ENCODE measurements around the gene BICC1.

BICC1 gene

DNA sequence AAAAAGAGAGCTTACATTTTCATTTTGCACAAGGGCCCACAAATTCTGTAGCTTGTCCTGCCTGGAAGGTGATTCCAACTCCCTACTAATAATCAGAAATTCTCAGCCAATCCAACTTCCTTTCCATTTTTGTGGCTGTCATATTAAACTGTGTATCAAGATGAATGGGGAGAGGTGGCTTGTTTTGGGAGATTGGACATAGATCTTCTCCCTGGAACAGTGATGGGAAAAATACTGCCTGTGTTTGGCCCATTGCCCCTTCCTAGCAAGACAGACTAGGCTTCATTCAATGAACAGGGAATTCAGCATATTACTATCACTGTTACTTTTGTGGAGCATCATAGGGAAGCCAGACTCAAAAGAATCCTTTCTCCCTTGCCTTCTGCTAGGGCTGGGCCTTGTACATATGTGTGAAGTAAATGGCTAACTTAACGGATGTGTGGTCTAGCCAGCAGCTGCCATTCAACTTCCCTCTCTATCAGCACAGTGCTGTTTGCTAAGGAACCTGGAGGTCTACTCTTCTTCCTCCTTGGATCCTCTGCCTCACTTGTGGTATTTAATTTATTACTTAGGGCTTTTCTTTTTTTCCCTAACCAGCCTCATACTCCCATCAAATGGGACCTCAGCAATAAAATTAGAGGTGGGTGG, 326.0 kb downstream of the BICC1 start:
- no peaks in the 10 kb centered on the region for H3K27me3 ChIP-seq (ENCODE audit: low read depth, low read length)
- H3K4me1 ChIP-seq (ENCODE audit: control insufficient read depth in 1 of 2, insufficient read depth in 2 of 2, low read length in 2 of 2), result no peaks in the 10 kb centered on the region
- H3K9me3 ChIP-seq (ENCODE audit: control insufficient read depth in 1 of 2, low read length in 2 of 2), result no peaks in the 10 kb centered on the region
- no peak overlapping the region for H3K27ac ChIP-seq (ENCODE audit: low read length)
- no peak overlapping the region for H3K4me3 ChIP-seq (ENCODE audit: low read depth in 1 of 2, low read length in 2 of 2)
- H3K36me3 ChIP-seq (ENCODE audit: control insufficient read depth in 1 of 2, insufficient read depth in 2 of 2, low read length in 2 of 2), result no peaks in the 10 kb centered on the region

DNA sequence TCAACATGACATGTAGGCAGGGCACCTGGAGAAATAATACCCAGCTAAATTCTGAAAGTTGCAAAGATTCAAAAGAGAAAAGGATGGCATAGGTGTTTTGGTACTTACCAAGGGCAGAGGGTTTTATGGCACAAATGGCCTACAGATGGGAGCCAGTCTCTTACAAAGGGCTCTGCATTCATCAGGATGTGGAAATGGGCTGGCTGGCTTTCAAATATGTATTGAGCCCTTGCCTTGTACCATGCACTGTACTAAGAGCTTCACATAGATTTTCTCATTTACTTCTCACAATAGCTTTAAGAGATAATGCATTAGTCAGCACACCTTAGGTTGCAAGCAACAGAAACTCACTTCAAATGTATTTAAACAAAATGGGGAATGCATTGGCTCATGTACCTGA, 327.1 kb downstream of the BICC1 start:
- H3K9me3 ChIP-seq (ENCODE audit: control insufficient read depth in 1 of 2, low read length in 2 of 2), result no peaks in the 10 kb centered on the region
- H3K27ac ChIP-seq (ENCODE audit: low read length), result no peak overlapping the region
- no peaks in the 10 kb centered on the region for H3K36me3 ChIP-seq (ENCODE audit: control insufficient read depth in 1 of 2, insufficient read depth in 2 of 2, low read length in 2 of 2)
- H3K27me3 ChIP-seq (ENCODE audit: low read depth, low read length), result no peaks in the 10 kb centered on the region
- no peaks in the 10 kb centered on the region for H3K4me1 ChIP-seq (ENCODE audit: control insufficient read depth in 1 of 2, insufficient read depth in 2 of 2, low read length in 2 of 2)
- no peak overlapping the region for H3K4me3 ChIP-seq (ENCODE audit: low read depth in 1 of 2, low read length in 2 of 2)

GRCh38 chr10:58840840-58841435, 328.3 kb downstream of the BICC1 start:
- H3K4me1 ChIP-seq (ENCODE audit: control insufficient read depth in 1 of 2, insufficient read depth in 2 of 2, low read length in 2 of 2), result no peaks in the 10 kb centered on the region
- no peaks in the 10 kb centered on the region for H3K9me3 ChIP-seq (ENCODE audit: control insufficient read depth in 1 of 2, low read length in 2 of 2)
- no peaks in the 10 kb centered on the region for H3K27me3 ChIP-seq (ENCODE audit: low read depth, low read length)
- no peak overlapping the region for H3K4me3 ChIP-seq (ENCODE audit: low read depth in 1 of 2, low read length in 2 of 2)
- no peak overlapping the region for H3K27ac ChIP-seq (ENCODE audit: low read length)
- H3K36me3 ChIP-seq (ENCODE audit: control insufficient read depth in 1 of 2, insufficient read depth in 2 of 2, low read length in 2 of 2), result no peaks in the 10 kb centered on the region

DNA sequence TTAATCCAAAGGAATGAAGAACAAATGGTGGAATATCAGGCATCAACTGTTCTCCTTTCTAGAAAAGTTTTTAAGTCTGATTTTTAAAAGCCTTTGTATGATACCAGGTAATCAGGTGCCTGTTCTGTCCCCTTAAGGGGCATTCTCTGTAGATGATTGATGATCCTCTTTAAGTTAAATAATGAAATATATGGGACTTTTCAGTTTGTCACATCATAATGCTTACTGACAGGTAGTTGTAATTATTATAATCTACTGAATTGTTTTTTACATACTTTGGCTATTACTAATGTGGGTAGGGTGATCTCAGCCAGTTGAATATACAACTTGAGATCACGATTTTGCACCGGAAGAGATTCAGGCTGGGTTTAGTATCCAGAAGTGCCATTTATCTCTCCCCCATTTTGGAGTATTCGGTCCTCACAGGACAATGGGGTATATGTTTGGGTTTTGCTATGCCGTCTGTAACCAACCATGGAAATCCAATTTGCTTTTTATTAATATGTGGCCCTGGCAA, 330.2 kb downstream of the BICC1 start:
- Histone ChIP-seq H3K4me3 (ENCODE audit: low read depth in 1 of 2, low read length in 2 of 2) (no peak overlapping the region), H3K36me3 (ENCODE audit: control insufficient read depth in 1 of 2, insufficient read depth in 2 of 2, low read length in 2 of 2) (no peaks in the 10 kb centered on the region), H3K27ac (ENCODE audit: low read length) (no peak overlapping the region), H3K4me1 (ENCODE audit: control insufficient read depth in 1 of 2, insufficient read depth in 2 of 2, low read length in 2 of 2) (no peaks in the 10 kb centered on the region), H3K27me3 (ENCODE audit: low read depth, low read length) (no peaks in the 10 kb centered on the region), H3K9me3 (ENCODE audit: control insufficient read depth in 1 of 2, low read length in 2 of 2) (no peaks in the 10 kb centered on the region)

DNA sequence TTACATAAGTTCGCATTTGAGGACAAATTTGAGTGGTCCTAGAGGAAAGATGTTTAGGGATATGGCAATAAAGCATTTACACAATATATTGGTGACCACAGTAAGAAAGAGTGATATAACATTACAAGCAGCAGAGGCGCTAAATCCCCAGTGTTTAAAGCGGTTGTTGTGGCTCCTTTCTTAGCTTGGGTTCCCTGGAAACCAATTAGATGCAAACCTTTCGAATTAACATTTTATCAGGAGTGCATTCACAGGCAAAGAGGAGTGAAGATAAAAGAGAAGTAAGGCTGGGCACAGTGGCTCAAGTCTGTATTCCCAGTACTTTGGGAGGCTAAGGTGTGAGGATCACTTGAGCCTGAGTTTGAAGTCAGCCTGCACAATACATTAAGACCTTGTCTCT, 331.1 kb downstream of the BICC1 start:
- H3K27me3 ChIP-seq (ENCODE audit: low read depth, low read length), result no peaks in the 10 kb centered on the region
- no peaks in the 10 kb centered on the region for H3K36me3 ChIP-seq (ENCODE audit: control insufficient read depth in 1 of 2, insufficient read depth in 2 of 2, low read length in 2 of 2)
- H3K4me3 ChIP-seq (ENCODE audit: low read depth in 1 of 2, low read length in 2 of 2), result no peak overlapping the region
- H3K27ac ChIP-seq (ENCODE audit: low read length), result no peak overlapping the region
- no peaks in the 10 kb centered on the region for H3K9me3 ChIP-seq (ENCODE audit: control insufficient read depth in 1 of 2, low read length in 2 of 2)
- no peaks in the 10 kb centered on the region for H3K4me1 ChIP-seq (ENCODE audit: control insufficient read depth in 1 of 2, insufficient read depth in 2 of 2, low read length in 2 of 2)

- Histone ChIP-seq H3K27me3 (ENCODE audit: low read depth, low read length) (no peaks in the 10 kb centered on the region), H3K36me3 (ENCODE audit: control insufficient read depth in 1 of 2, insufficient read depth in 2 of 2, low read length in 2 of 2) (no peaks in the 10 kb centered on the region), H3K4me3 (ENCODE audit: low read depth in 1 of 2, low read length in 2 of 2) (no peak overlapping the region)
These were observed 332.0 kb downstream of the BICC1 start for GRCh38 chr10:58844680-58845079.

GRCh38 chr10:58846856-58847255, 334.2 kb downstream of the BICC1 start:
- H3K9me3 ChIP-seq (ENCODE audit: control insufficient read depth in 1 of 2, low read length in 2 of 2), result no peaks in the 10 kb centered on the region
- H3K27me3 ChIP-seq (ENCODE audit: low read depth, low read length), result no peaks in the 10 kb centered on the region
- H3K36me3 ChIP-seq (ENCODE audit: control insufficient read depth in 1 of 2, insufficient read depth in 2 of 2, low read length in 2 of 2), result no peaks in the 10 kb centered on the region
- no peaks in the 10 kb centered on the region for H3K4me1 ChIP-seq (ENCODE audit: control insufficient read depth in 1 of 2, insufficient read depth in 2 of 2, low read length in 2 of 2)
- H3K4me3 ChIP-seq (ENCODE audit: low read depth in 1 of 2, low read length in 2 of 2), result no peak overlapping the region
- H3K27ac ChIP-seq (ENCODE audit: low read length), result no peak overlapping the region

More at GRCh38 chr10:58844680-58845079, 332.0 kb downstream of the BICC1 start:
- Histone ChIP-seq H3K27ac (ENCODE audit: low read length) (no peak overlapping the region), H3K9me3 (ENCODE audit: control insufficient read depth in 1 of 2, low read length in 2 of 2) (no peaks in the 10 kb centered on the region), H3K4me1 (ENCODE audit: control insufficient read depth in 1 of 2, insufficient read depth in 2 of 2, low read length in 2 of 2) (no peaks in the 10 kb centered on the region)

- no peaks in the 10 kb centered on the region for H3K4me1 ChIP-seq (ENCODE audit: control insufficient read depth in 1 of 2, insufficient read depth in 2 of 2, low read length in 2 of 2)
- H3K27ac ChIP-seq (ENCODE audit: low read length), result no peak overlapping the region
- no peaks in the 10 kb centered on the region for H3K27me3 ChIP-seq (ENCODE audit: low read depth, low read length)
- H3K36me3 ChIP-seq (ENCODE audit: control insufficient read depth in 1 of 2, insufficient read depth in 2 of 2, low read length in 2 of 2), result no peaks in the 10 kb centered on the region
- no peak overlapping the region for H3K4me3 ChIP-seq (ENCODE audit: low read depth in 1 of 2, low read length in 2 of 2)
- no peaks in the 10 kb centered on the region for H3K9me3 ChIP-seq (ENCODE audit: control insufficient read depth in 1 of 2, low read length in 2 of 2)
These were observed 338.9 kb downstream of the BICC1 start for GRCh38 chr10:58851606-58852005.

DNA sequence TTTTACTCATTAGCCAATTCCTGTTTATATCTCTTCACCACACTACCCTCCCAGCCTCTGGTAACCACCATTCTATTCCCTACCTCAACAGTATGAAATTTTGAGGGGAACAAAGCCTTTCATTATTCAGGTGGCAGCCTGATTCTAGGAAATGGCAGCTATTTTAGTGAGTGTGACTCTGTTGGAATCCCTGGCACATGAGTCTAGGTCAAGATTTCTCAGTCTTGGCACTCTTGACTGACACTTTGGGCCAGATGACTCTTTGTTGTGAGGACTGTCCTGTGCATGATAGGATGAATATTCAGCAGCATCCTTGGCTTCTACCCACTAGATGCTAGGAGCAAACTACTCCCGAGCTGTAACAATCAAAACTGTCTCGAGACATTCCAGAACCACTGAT, 341.0 kb downstream of the BICC1 start:
- H3K4me1 ChIP-seq (ENCODE audit: control insufficient read depth in 1 of 2, insufficient read depth in 2 of 2, low read length in 2 of 2), result no peaks in the 10 kb centered on the region
- no peaks in the 10 kb centered on the region for H3K27me3 ChIP-seq (ENCODE audit: low read depth, low read length)
- H3K4me3 ChIP-seq (ENCODE audit: low read depth in 1 of 2, low read length in 2 of 2), result no peak overlapping the region
- H3K36me3 ChIP-seq (ENCODE audit: control insufficient read depth in 1 of 2, insufficient read depth in 2 of 2, low read length in 2 of 2), result no peaks in the 10 kb centered on the region
- peaks cover 0 to 3% of the 10 kb centered on the region in 2 donors for H3K9me3 ChIP-seq (ENCODE audit: control insufficient read depth in 1 of 2, low read length in 2 of 2)
- H3K27ac ChIP-seq (ENCODE audit: low read length), result no peak overlapping the region

- Histone ChIP-seq H3K4me1 (ENCODE audit: control insufficient read depth in 1 of 2, insufficient read depth in 2 of 2, low read length in 2 of 2) (no peaks in the 10 kb centered on the region), H3K27me3 (ENCODE audit: low read depth, low read length) (no peaks in the 10 kb centered on the region), H3K36me3 (ENCODE audit: control insufficient read depth in 1 of 2, insufficient read depth in 2 of 2, low read length in 2 of 2) (no peaks in the 10 kb centered on the region), H3K9me3 (ENCODE audit: control insufficient read depth in 1 of 2, low read length in 2 of 2) (peaks cover 0 to 3% of the 10 kb centered on the region in 2 donors), H3K27ac (ENCODE audit: low read length) (no peak overlapping the region), H3K4me3 (ENCODE audit: low read depth in 1 of 2, low read length in 2 of 2) (no peak overlapping the region)
These were observed 342.1 kb downstream of the BICC1 start for GRCh38 chr10:58854811-58855210.

DNA sequence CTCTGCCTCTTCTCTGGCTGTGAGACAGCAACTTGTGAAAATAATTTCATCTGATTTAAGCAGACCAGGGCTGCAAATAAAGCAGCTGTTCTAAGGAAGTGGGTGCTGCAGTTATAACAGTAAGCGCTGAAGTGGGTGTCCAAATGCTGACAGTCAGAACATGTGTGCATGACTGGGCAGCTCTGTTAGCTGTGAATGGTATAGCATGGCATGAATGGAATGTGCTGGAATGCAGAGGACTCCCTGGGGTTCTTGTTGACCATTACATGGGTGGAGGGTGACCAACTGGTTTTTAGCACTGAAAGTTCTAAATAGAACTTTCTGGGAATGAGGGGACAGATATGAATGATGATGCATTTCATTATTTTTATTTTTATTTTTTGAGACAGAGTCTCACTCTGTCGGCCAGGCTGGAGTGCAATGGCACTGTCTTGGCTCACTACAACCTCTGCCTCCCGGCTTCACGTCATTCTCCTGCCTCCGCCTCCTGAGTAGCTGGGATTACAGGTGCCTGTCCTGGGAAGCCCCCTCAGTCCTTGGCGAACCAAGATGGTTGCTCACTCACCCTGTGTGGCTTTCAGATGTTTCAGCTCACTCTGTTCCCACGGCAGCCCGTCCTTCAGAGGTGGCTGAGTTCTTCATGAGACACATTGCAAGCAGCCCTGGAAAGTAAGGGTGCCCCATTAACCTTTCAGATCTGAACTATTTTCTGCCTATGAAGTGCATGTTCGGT, 344.0 kb downstream of the BICC1 start:
- no peak overlapping the region for H3K27ac ChIP-seq (ENCODE audit: low read length)
- H3K9me3 ChIP-seq (ENCODE audit: control insufficient read depth in 1 of 2, low read length in 2 of 2), result peaks cover 0 to 3% of the 10 kb centered on the region in 2 donors
- no peak overlapping the region for H3K4me3 ChIP-seq (ENCODE audit: low read depth in 1 of 2, low read length in 2 of 2)
- no peaks in the 10 kb centered on the region for H3K36me3 ChIP-seq (ENCODE audit: control insufficient read depth in 1 of 2, insufficient read depth in 2 of 2, low read length in 2 of 2)
- H3K4me1 ChIP-seq (ENCODE audit: control insufficient read depth in 1 of 2, insufficient read depth in 2 of 2, low read length in 2 of 2), result no peaks in the 10 kb centered on the region
- no peaks in the 10 kb centered on the region for H3K27me3 ChIP-seq (ENCODE audit: low read depth, low read length)

Data from muscle layer of duodenum (tissue), 2 donors.